IMR-90 (cell line): ENCODE measurements around the gene KRT5. TPM values are rescaled to one million over a fixed set of nuclear protein-coding genes. Genes with fewer than 3 reads are reported as not detected.

Experiments
- ATAC-seq: fragments of 200-7000 bp; cut with Tn5 transposase; 2 replicates; pipeline ENCODE4 v1.9.1; 2020; ENCODE audit warnings: low read depth, mild to moderate bottlenecking, moderate library complexity
- BruUV-seq: library from RNA; stranded (reverse); fragments of 400-500 nt; replicated peaks from 2 replicates; lab custom pipeline; 2021; lab: Mats Ljungman, UMichigan
- CTCF ChIA-PET: fragments of 300-600 bp; formaldehyde crosslinking; extraction: SDS; loops from one replicate; lab custom pipeline; 2021; ENCODE audit warnings: antibody characterized with exemption; lab: Yijun Ruan, JAX
- POLR2A ChIA-PET: fragments of 300-600 bp; sonication (Branson Sonifier 250); formaldehyde crosslinking; loops from one replicate; lab custom pipeline; 2022; ENCODE audit warnings: antibody characterized with exemption; ENCODE audit not compliant: unreplicated experiment; lab: Charles Lee
- DNase-seq: peaks from one replicate; pipeline ENCODE4 v3.0.0; 2013
- H2AFZ ChIP-seq: replicated peaks from 2 replicates; pipeline ENCODE3; 2013; ENCODE audit warnings: low read length, mild to moderate bottlenecking; ENCODE audit not compliant: poor library complexity
- H2AK5ac ChIP-seq: 2 replicates; pipeline ENCODE4 v1.6.1; 2013; ENCODE audit warnings: low read depth, low read length, inconsistent platforms
- H2AK9ac ChIP-seq: replicated peaks from 2 replicates; pipeline ENCODE3; 2013; ENCODE audit warnings: mild to moderate bottlenecking, low read depth, low read length, moderate library complexity; ENCODE audit not compliant: poor library complexity
- H2BK120ac ChIP-seq: 2 replicates; pipeline ENCODE4 v1.6.1; 2013; ENCODE audit warnings: low read depth, low read length, inconsistent platforms
- H2BK15ac ChIP-seq: 3 replicates; pipeline ENCODE4 v1.6.1; 2013; ENCODE audit warnings: low read depth, low read length, inconsistent platforms
- H2BK20ac ChIP-seq: 2 replicates; pipeline ENCODE4 v1.6.1; 2013; ENCODE audit warnings: low read depth, mild to moderate bottlenecking, inconsistent platforms, low read length, moderate library complexity
- H2BK5ac ChIP-seq: 2 replicates; pipeline ENCODE4 v1.6.1; 2013; ENCODE audit warnings: mild to moderate bottlenecking, low read depth, low read length, inconsistent platforms; ENCODE audit not compliant: poor library complexity, severe bottlenecking
- H3K14ac ChIP-seq: replicated peaks from 2 replicates; pipeline ENCODE4 v1.6.1; 2013; ENCODE audit warnings: low read depth, low read length, inconsistent platforms
- H3K18ac ChIP-seq: 2 replicates; pipeline ENCODE4 v1.6.1; 2013; ENCODE audit warnings: low read depth, low read length, control low read depth
- H3K23ac ChIP-seq: 2 replicates; pipeline ENCODE4 v1.6.1; 2013; ENCODE audit warnings: low read depth, low read length, inconsistent platforms
- H3K27ac ChIP-seq: 2 replicates; pipeline ENCODE4 v1.5.1; 2013; ENCODE audit warnings: mild to moderate bottlenecking, control low read depth, low read length; ENCODE audit not compliant: insufficient read depth
- H3K27me3 ChIP-seq: 2 replicates; pipeline ENCODE4 v1.6.1; 2013; ENCODE audit warnings: low read length; ENCODE audit not compliant: control insufficient read depth, insufficient read depth
- H3K36me3 ChIP-seq: 2 replicates; pipeline ENCODE4 v1.6.1; 2013; ENCODE audit warnings: low read length, mixed read lengths; ENCODE audit not compliant: control insufficient read depth, insufficient read depth
- H3K4ac ChIP-seq: 2 replicates; pipeline ENCODE4 v1.6.1; 2013; ENCODE audit warnings: low read depth, low read length, inconsistent platforms
- H3K4me1 ChIP-seq: 2 replicates; pipeline ENCODE4 v1.6.1; 2013; ENCODE audit warnings: low read length, mixed read lengths; ENCODE audit not compliant: control insufficient read depth, insufficient read depth
- H3K4me2 ChIP-seq: 2 replicates; pipeline ENCODE4 v1.6.1; 2013; ENCODE audit warnings: low read depth, mild to moderate bottlenecking, control low read depth, low read length, moderate library complexity
- H3K4me3 ChIP-seq: 2 replicates; pipeline ENCODE4 v1.5.1; 2013; ENCODE audit warnings: low read depth, mild to moderate bottlenecking, control low read depth, low read length, moderate library complexity; ENCODE audit not compliant: insufficient read depth
- H3K56ac ChIP-seq: 2 replicates; pipeline ENCODE4 v1.6.1; 2013; ENCODE audit warnings: low read length, inconsistent platforms; ENCODE audit not compliant: insufficient read depth; ENCODE audit errors: extremely low read depth
- H3K79me1 ChIP-seq, 2 experiments: 2 replicates each; pipeline ENCODE4 v1.6.1; 2013; ENCODE audit warnings: low read length in 2 of 2, inconsistent platforms in 1 of 2, low read depth in 1 of 2
- H3K9ac ChIP-seq: 2 replicates; pipeline ENCODE4 v1.6.1; 2013; ENCODE audit warnings: low read depth, low read length, control low read depth
- H3K9me1 ChIP-seq: 2 replicates; pipeline ENCODE4 v1.6.1; 2013; ENCODE audit warnings: low read length, inconsistent platforms; ENCODE audit not compliant: insufficient read depth
- H3K9me3 ChIP-seq: 2 replicates; pipeline ENCODE4 v1.6.1; 2013; ENCODE audit warnings: low read length; ENCODE audit not compliant: control insufficient read depth, insufficient read depth
- H4K20me1 ChIP-seq: 2 replicates; pipeline ENCODE4 v1.6.1; 2013; ENCODE audit warnings: low read length, inconsistent platforms; ENCODE audit not compliant: insufficient read depth
- H4K5ac ChIP-seq: 2 replicates; pipeline ENCODE4 v1.6.1; 2013; ENCODE audit warnings: mild to moderate bottlenecking, low read depth, low read length, control low read depth
- H4K8ac ChIP-seq, 2 experiments: 2 replicates each; pipeline ENCODE4 v1.6.1; 2013; ENCODE audit warnings: low read depth in 2 of 2, low read length in 2 of 2, control low read depth in 1 of 2, inconsistent platforms in 1 of 2
- H4K91ac ChIP-seq: 2 replicates; pipeline ENCODE4 v1.6.1; 2013; ENCODE audit warnings: low read depth, low read length, inconsistent platforms; ENCODE audit not compliant: insufficient read depth
- BHLHE40 ChIP-seq: fragments of 150-350 bp; IDR thresholded peaks from 2 replicates; pipeline ENCODE4 v1.6.1; 2016; ENCODE audit warnings: mild to moderate bottlenecking, low read depth, low read length
- CEBPB ChIP-seq: IDR thresholded peaks from 2 replicates; pipeline ENCODE4 v1.6.1; 2012; ENCODE audit warnings: low read depth, low read length, improper control_type of control experiment
- CTCF ChIP-seq: conservative IDR thresholded peaks from 2 replicates; pipeline ENCODE4 v1.5.1; 2012; ENCODE audit warnings: mild to moderate bottlenecking, low read depth, low read length, improper control_type of control experiment
- ELK1 ChIP-seq: fragments of 150-350 bp; IDR thresholded peaks from 2 replicates; pipeline ENCODE4 v1.6.1; 2016; ENCODE audit warnings: low read depth, mild to moderate bottlenecking, low read length, moderate library complexity, borderline replicate concordance
- FOS ChIP-seq: fragments of 150-350 bp; IDR thresholded peaks from 2 replicates; pipeline ENCODE4 v1.6.1; 2016; ENCODE audit warnings: low read depth, low read length
- MAZ ChIP-seq: IDR thresholded peaks from 2 replicates; pipeline ENCODE4 v1.6.1; 2012; ENCODE audit warnings: low read depth, mild to moderate bottlenecking, low read length, improper control_type of control experiment, moderate library complexity, borderline replicate concordance
- NFE2L2 ChIP-seq: fragments of 150-350 bp; IDR thresholded peaks from 2 replicates; pipeline ENCODE4 v1.6.1; 2016; ENCODE audit warnings: low read depth, mild to moderate bottlenecking, low read length
- POLR2A ChIP-seq: IDR thresholded peaks from 2 replicates; pipeline ENCODE4 v1.6.1; 2012; ENCODE audit warnings: mild to moderate bottlenecking, low read depth, low read length
- RAD21 ChIP-seq: IDR thresholded peaks from 2 replicates; pipeline ENCODE4 v1.6.1; 2012; ENCODE audit warnings: low read length, improper control_type of control experiment
- RCOR1 ChIP-seq: IDR thresholded peaks from 2 replicates; pipeline ENCODE4 v1.6.1; 2012; ENCODE audit warnings: mild to moderate bottlenecking, low read length, improper control_type of control experiment; ENCODE audit not compliant: insufficient replicate concordance
- WGBS, 2 experiments: methylation state at CpG; one replicate each; pipeline versions ENCODE4 v1.1.5 to v1.1.7; 2013; ENCODE audit warnings: missing lambda C conversion rate in 2 of 2; ENCODE audit not compliant: insufficient read length in 1 of 2; ENCODE audit errors: extremely low coverage in 2 of 2; 5-methylcytosine and 5-hydroxymethylcytosine counted together
- dilution Hi-C: fragments of 300-500 bp; cut with HindIII; formaldehyde crosslinking; loops from one replicate; pipeline ENCODE4 v1.14.3; 2018; ENCODE audit warnings: low sequenced_read_pairs; ENCODE audit not compliant: unreplicated experiment
- in situ Hi-C: fragments of 300-500 bp; cut with MboI; formaldehyde crosslinking; loops from 3 replicates; pipeline ENCODE4 v1.14.3; 2019; ENCODE audit warnings: low sequenced_read_pairs, inconsistent platforms, mixed read lengths
- intact Hi-C: fragments of 100-400 bp; cut with micrococcal nuclease; formaldehyde crosslinking; loops from 2 replicates; pipeline ENCODE4 v1.10.0; 2022
- polyA plus RNA-seq, 3 experiments: library from polyadenylated mRNA; depleted of rRNA; stranded (reverse); fragments of >200 nt; gene quantifications; 2 replicates each; pipeline ENCODE4 v1.2.3, GENCODE V29; 2012; ENCODE audit warnings: low replicate concordance in 1 of 3
- total RNA-seq: library from RNA; depleted of rRNA; stranded (reverse); fragments of >200 nt; gene quantifications from 2 replicates; pipeline ENCODE4 v1.2.3, GENCODE V29; 2012

KRT5 gene
- total and polyA plus RNA-seq, 2 of the 4 experiments (the other 2 are of a cell fraction), result not detected

- H3K56ac ChIP-seq, result no peak overlapping the region
- no CpG with 5 or more reads among the region's 4 CpGs for WGBS, 2 experiments
- H3K23ac ChIP-seq, result no peak overlapping the region
- no peak for TF ChIP-seq NFE2L2
- TF ChIP-seq RAD21, result no peak
- no peak for TF ChIP-seq RCOR1
- TF ChIP-seq CTCF, result no peak
- no peak for TF ChIP-seq CEBPB
- no peak for TF ChIP-seq MAZ
- no peak for TF ChIP-seq BHLHE40
- TF ChIP-seq POLR2A, result no peak
- no peak for TF ChIP-seq FOS
- no peak for TF ChIP-seq ELK1
- no peak overlapping the region for H2AFZ ChIP-seq
- no peak overlapping the region for H3K4me3 ChIP-seq
- no peak overlapping the region for H4K5ac ChIP-seq
- DNase-seq (no peak), ATAC-seq (no peak)
- H2BK120ac ChIP-seq, result no peak overlapping the region
- in situ Hi-C loops, result no loop called here
- no peak overlapping the region for H4K91ac ChIP-seq
- H4K8ac ChIP-seq, result no peak overlapping the region
- dilution Hi-C loops, result no loop called here
- H3K4ac ChIP-seq, result no peak overlapping the region
- intact Hi-C loops, result no loop called here
- H2AK9ac ChIP-seq, result no peak overlapping the region
- no peak overlapping the region for H3K9ac ChIP-seq
- H2BK5ac ChIP-seq, result no peak overlapping the region
- H3K14ac ChIP-seq, result no peak overlapping the region
- no peaks in the 10 kb centered on the region for H3K9me1 ChIP-seq
- no peak overlapping the region for H2AK5ac ChIP-seq
- no peaks in the 10 kb centered on the region; the same call in 1 of the 2 replicates for H4K20me1 ChIP-seq
- no peak overlapping the region for H2BK15ac ChIP-seq
- H3K9me3 ChIP-seq, result no peaks in the 10 kb centered on the region
- no peak overlapping the region for H3K18ac ChIP-seq
- ChIA-PET POLR2A (no interaction called here), CTCF (no interaction called here)
- no peak overlapping the region for H3K4me2 ChIP-seq
- H2BK20ac ChIP-seq, result no peak overlapping the region
- no peaks in the 10 kb centered on the region for H3K79me1 ChIP-seq
- H3K4me1 ChIP-seq, result no peaks in the 10 kb centered on the region
- no peaks in the 10 kb centered on the region for H3K36me3 ChIP-seq
- no TSS peak for BruUV-seq
- no peak overlapping the region for H3K27ac ChIP-seq
- peaks cover 40% of the 10 kb centered on the region for H3K27me3 ChIP-seq
Observed at GRCh38 chr12:52523824-52524223, 3.6 kb upstream of the KRT5 start.
